Trophoblast cell (in vitro differentiated cells and primary cell): Measurements from ENCODE around the gene IL1RAP.

Source experiments
- DNase-seq, 2 donors: peaks; one replicate each; pipeline ENCODE4 v3.0.0-alpha.2; 2016
- H2AFZ ChIP-seq: 2 replicates; pipeline ENCODE4 v1.6.1; 2013; ENCODE audit warnings: low read length, moderate library complexity, mild to moderate bottlenecking; ENCODE audit not compliant: insufficient read depth, poor library complexity
- H2AK5ac ChIP-seq: 2 replicates; pipeline ENCODE4 v1.6.1; 2013; ENCODE audit warnings: mild to moderate bottlenecking, low read length
- H2BK120ac ChIP-seq: 2 replicates; pipeline ENCODE4 v1.6.1; 2013; ENCODE audit warnings: low read length, mild to moderate bottlenecking, moderate library complexity; ENCODE audit not compliant: insufficient read depth, poor library complexity
- H2BK12ac ChIP-seq: 2 replicates; pipeline ENCODE4 v1.6.1; 2013; ENCODE audit warnings: mild to moderate bottlenecking, low read length, moderate library complexity
- H2BK5ac ChIP-seq: 2 replicates; pipeline ENCODE4 v1.6.1; 2013; ENCODE audit warnings: low read length, low read depth, moderate library complexity, mild to moderate bottlenecking; ENCODE audit not compliant: poor library complexity
- H3K14ac ChIP-seq: 2 replicates; pipeline ENCODE4 v1.6.1; 2013; ENCODE audit warnings: mild to moderate bottlenecking, low read length
- H3K18ac ChIP-seq: 2 replicates; pipeline ENCODE4 v1.6.1; 2013; ENCODE audit warnings: mild to moderate bottlenecking, low read length
- H3K23ac ChIP-seq: 2 replicates; pipeline ENCODE4 v1.6.1; 2013; ENCODE audit warnings: low read length
- H3K27ac ChIP-seq: 2 replicates; pipeline ENCODE4 v1.5.1; 2013; ENCODE audit warnings: low read depth, mild to moderate bottlenecking, inconsistent platforms, low read length, moderate library complexity
- H3K27me3 ChIP-seq: 2 replicates; pipeline ENCODE4 v1.6.1; 2013; ENCODE audit warnings: inconsistent platforms, mild to moderate bottlenecking, low read length, moderate library complexity; ENCODE audit not compliant: insufficient read depth
- H3K36me3 ChIP-seq, 2 experiments: 1 replicate in 1 of 2; 2 replicates in 1 of 2; pipeline ENCODE4 v1.6.1; 2013; ENCODE audit warnings: low read length in 2 of 2, mild to moderate bottlenecking in 2 of 2, moderate library complexity in 1 of 2; ENCODE audit not compliant: insufficient read depth in 2 of 2, control insufficient read depth in 1 of 2
- H3K4ac ChIP-seq: 2 replicates; pipeline ENCODE4 v1.6.1; 2013; ENCODE audit warnings: low read depth, mild to moderate bottlenecking, low read length, moderate library complexity
- H3K4me1 ChIP-seq, 2 experiments: 1 replicate in 1 of 2; 2 replicates in 1 of 2; pipeline ENCODE4 v1.6.1; 2013; ENCODE audit warnings: low read length in 2 of 2, mild to moderate bottlenecking in 2 of 2, moderate library complexity in 1 of 2; ENCODE audit not compliant: insufficient read depth in 2 of 2, control insufficient read depth in 1 of 2
- H3K4me2 ChIP-seq: 2 replicates; pipeline ENCODE4 v1.6.1; 2013; ENCODE audit warnings: inconsistent platforms, mild to moderate bottlenecking, low read length, moderate library complexity
- H3K4me3 ChIP-seq: 2 replicates; pipeline ENCODE4 v1.5.1; 2013; ENCODE audit warnings: mild to moderate bottlenecking, low read depth, low read length, inconsistent platforms
- H3K79me1 ChIP-seq: one replicate; pipeline ENCODE4 v1.6.1; 2013; ENCODE audit warnings: low read length
- H3K79me2 ChIP-seq: 2 replicates; pipeline ENCODE4 v1.6.1; 2013; ENCODE audit warnings: low read length, mild to moderate bottlenecking; ENCODE audit not compliant: control insufficient read depth, insufficient read depth, poor library complexity
- H3K9ac ChIP-seq: 2 replicates; pipeline ENCODE4 v1.6.1; 2013; ENCODE audit warnings: mild to moderate bottlenecking, low read length
- H3K9me3 ChIP-seq: 2 replicates; pipeline ENCODE4 v1.6.1; 2013; ENCODE audit warnings: low read depth, mild to moderate bottlenecking, control low read depth, inconsistent platforms, low read length; ENCODE audit not compliant: insufficient read depth
- H4K12ac ChIP-seq: 2 replicates; pipeline ENCODE4 v1.6.1; 2013; ENCODE audit warnings: low read depth, mild to moderate bottlenecking, low read length, moderate library complexity
- H4K8ac ChIP-seq: 2 replicates; pipeline ENCODE4 v1.6.1; 2013; ENCODE audit warnings: low read depth, mild to moderate bottlenecking, low read length, moderate library complexity
- H4K91ac ChIP-seq: one replicate; pipeline ENCODE4 v1.6.1; 2013; ENCODE audit warnings: low read depth, mild to moderate bottlenecking, low read length, moderate library complexity
- WGBS: extraction: QIAGEN DNeasy Blood & Tissue Kit; methylation state at CpG from one replicate; pipeline ENCODE4 v1.1.7; 2013; ENCODE audit warnings: missing lambda C conversion rate; ENCODE audit not compliant: insufficient read length, insufficient coverage; ENCODE audit errors: extremely low coverage; 5-methylcytosine and 5-hydroxymethylcytosine counted together

IL1RAP gene

DNA sequence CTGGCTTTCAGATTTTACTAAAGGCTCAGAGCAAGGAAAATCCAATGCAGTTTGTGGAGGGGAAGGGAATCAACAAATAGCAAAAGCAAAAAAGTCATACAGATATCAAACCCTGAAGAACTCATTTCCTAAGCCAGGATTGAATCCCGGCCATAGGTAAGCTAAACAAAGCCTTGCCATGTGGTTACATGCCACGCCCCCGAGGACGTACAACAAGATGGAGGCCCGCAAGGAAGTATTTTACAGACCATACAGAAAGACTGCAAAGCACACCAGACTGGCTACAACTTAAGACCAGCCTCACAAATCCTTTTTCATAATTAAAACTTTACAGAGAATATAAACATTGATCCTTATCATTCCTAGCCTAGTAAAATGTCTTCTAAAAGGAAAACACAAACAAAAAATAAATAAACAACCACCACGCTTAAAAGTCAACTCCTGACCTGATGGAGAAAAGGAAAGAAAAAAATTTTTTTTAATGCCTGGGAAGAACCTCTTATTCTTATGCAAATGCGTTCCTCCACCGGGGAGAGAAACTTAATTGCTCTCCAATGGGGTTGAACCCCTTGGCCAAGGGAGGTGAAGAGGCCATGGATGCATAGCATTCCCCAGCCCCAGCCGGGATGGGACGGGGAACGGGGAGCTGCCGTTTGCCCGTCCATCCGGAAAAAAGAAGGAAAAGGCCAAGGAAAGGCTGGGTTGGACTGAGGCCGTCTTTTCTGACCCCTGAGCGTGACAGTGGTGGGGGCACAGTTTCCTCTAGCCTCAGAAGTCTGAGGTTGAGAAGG lies 39.3 kb downstream of the IL1RAP start:
- H4K91ac ChIP-seq = no peak overlapping the region
- H3K4me3 ChIP-seq = no peak overlapping the region
- DNase-seq = no peak
- H3K14ac ChIP-seq = no peak overlapping the region
- H2BK120ac ChIP-seq = no peak overlapping the region
- no peak overlapping the region for H2AFZ ChIP-seq
- no peak overlapping the region for H3K4me2 ChIP-seq
- H3K27ac ChIP-seq = no peak overlapping the region
- H3K9me3 ChIP-seq = no peaks in the 10 kb centered on the region
- H3K23ac ChIP-seq = no peak overlapping the region
- H3K27me3 ChIP-seq = no peaks in the 10 kb centered on the region
- no peak overlapping the region for H2AK5ac ChIP-seq
- H4K8ac ChIP-seq = no peak overlapping the region
- no peak overlapping the region for H3K9ac ChIP-seq
- H3K36me3 ChIP-seq = peaks cover 0 to 2% of the 10 kb centered on the region in 2 experiments
- no peaks in the 10 kb centered on the region for H3K79me1 ChIP-seq
- H3K4ac ChIP-seq = no peak overlapping the region
- H2BK5ac ChIP-seq = no peak overlapping the region
- no CpG with 5 or more reads among the region's 16 CpGs for WGBS
- no peaks in the 10 kb centered on the region for H3K4me1 ChIP-seq
- no peak overlapping the region for H2BK12ac ChIP-seq
- no peak overlapping the region for H3K18ac ChIP-seq
- H3K79me2 ChIP-seq = no peaks in the 10 kb centered on the region
- H4K12ac ChIP-seq = no peak overlapping the region

DNA sequence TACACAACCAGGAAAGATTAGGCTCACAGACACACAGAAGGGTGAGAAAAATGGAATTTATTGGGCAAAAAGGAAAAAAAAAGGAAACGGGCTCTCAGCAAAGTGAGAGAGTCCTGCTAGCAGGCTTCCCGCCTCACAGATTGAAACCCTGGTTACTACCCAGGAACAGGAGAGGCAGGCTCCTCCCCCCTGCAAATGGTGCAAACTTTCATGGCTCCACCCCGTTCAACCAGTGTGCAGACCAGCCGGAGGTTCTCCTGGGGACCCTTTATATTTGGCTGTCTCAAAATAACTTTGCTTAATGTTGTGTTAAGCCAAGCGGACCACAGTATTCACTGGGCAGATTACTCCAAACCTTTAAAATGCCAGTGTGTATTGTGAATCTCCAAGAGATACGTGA lies 40.3 kb downstream of the IL1RAP start:
- Histone ChIP-seq H3K9ac (no peak overlapping the region), H3K18ac (no peak overlapping the region), H4K12ac (no peak overlapping the region), H2AK5ac (no peak overlapping the region), H3K79me2 (no peaks in the 10 kb centered on the region), H3K27ac (no peak overlapping the region), H2BK120ac (no peak overlapping the region), H2BK5ac (no peak overlapping the region), H3K9me3 (no peaks in the 10 kb centered on the region), H3K4ac (no peak overlapping the region), H3K4me2 (no peak overlapping the region), H3K36me3 (peaks cover 0 to 2% of the 10 kb centered on the region in 2 experiments), H4K8ac (no peak overlapping the region), H3K27me3 (no peaks in the 10 kb centered on the region), H3K79me1 (no peaks in the 10 kb centered on the region), H2BK12ac (no peak overlapping the region), H3K23ac (no peak overlapping the region), H3K4me1 (no peaks in the 10 kb centered on the region), H3K4me3 (no peak overlapping the region), H4K91ac (no peak overlapping the region), H2AFZ (no peak overlapping the region), H3K14ac (no peak overlapping the region)
- DNase-seq = no peak
- no CpG with 5 or more reads among the region's 6 CpGs for WGBS

DNA sequence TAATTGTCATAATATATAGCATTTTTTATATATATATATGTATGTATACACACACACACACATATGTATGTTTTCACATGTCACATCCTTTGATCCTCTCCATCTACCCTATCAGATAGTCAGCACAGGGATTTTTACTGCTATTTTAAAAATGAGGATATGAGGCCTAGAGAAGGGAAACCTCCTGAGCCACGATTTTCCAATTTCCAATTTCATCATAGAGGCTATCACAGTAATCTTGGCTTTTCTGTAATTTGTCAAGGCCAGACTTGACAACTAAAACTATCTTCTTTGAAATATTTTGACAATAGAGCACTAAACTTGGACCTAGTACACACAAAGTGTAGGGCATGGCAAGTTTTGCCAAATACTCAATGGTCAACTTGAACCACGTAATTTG lies 42.5 kb downstream of the IL1RAP start:
- no peak for DNase-seq
- H3K27me3 ChIP-seq = no peaks in the 10 kb centered on the region
- no peak overlapping the region for H2BK120ac ChIP-seq
- peaks cover 0 to 2% of the 10 kb centered on the region in 2 experiments for H3K36me3 ChIP-seq
- H3K4me2 ChIP-seq = no peak overlapping the region
- H3K4ac ChIP-seq = no peak overlapping the region
- H3K9me3 ChIP-seq = no peaks in the 10 kb centered on the region
- H3K79me1 ChIP-seq = no peaks in the 10 kb centered on the region
- H3K18ac ChIP-seq = no peak overlapping the region
- no peak overlapping the region for H3K14ac ChIP-seq
- no peaks in the 10 kb centered on the region for H3K79me2 ChIP-seq
- no peak overlapping the region for H3K27ac ChIP-seq
- H4K8ac ChIP-seq = no peak overlapping the region
- H3K4me1 ChIP-seq = peaks cover 0 to 4% of the 10 kb centered on the region in 2 experiments
- H3K4me3 ChIP-seq = no peak overlapping the region
- H2AFZ ChIP-seq = no peak overlapping the region
- H3K9ac ChIP-seq = no peak overlapping the region
- H3K23ac ChIP-seq = no peak overlapping the region
- no peak overlapping the region for H4K91ac ChIP-seq
- H2AK5ac ChIP-seq = no peak overlapping the region
- no peak overlapping the region for H2BK12ac ChIP-seq
- H2BK5ac ChIP-seq = no peak overlapping the region
- no CpG with 5 or more reads among the region's 2 CpGs for WGBS
- no peak overlapping the region for H4K12ac ChIP-seq

- no peak overlapping the region for H2BK120ac ChIP-seq
- no peak for DNase-seq
- H3K4me2 ChIP-seq = no peak overlapping the region
Measured at GRCh38 chr3:190557296-190557695, 43.4 kb downstream of the IL1RAP start.

More at GRCh38 chr3:190557296-190557695, 43.4 kb downstream of the IL1RAP start:
- no peaks in the 10 kb centered on the region for H3K79me1 ChIP-seq
- no peak overlapping the region for H3K23ac ChIP-seq
- H3K4ac ChIP-seq = no peak overlapping the region
- no peak overlapping the region for H3K14ac ChIP-seq
- H3K36me3 ChIP-seq = peaks cover 0 to 2% of the 10 kb centered on the region in 2 experiments
- H2BK12ac ChIP-seq = no peak overlapping the region
- no peak overlapping the region for H3K27ac ChIP-seq
- H3K9me3 ChIP-seq = no peaks in the 10 kb centered on the region
- H4K91ac ChIP-seq = no peak overlapping the region
- no peak overlapping the region for H2BK5ac ChIP-seq
- no peak overlapping the region for H2AFZ ChIP-seq
- H3K79me2 ChIP-seq = no peaks in the 10 kb centered on the region
- peaks cover 0 to 4% of the 10 kb centered on the region in 2 experiments for H3K4me1 ChIP-seq
- no peak overlapping the region for H4K8ac ChIP-seq
- no peak overlapping the region for H3K9ac ChIP-seq
- H4K12ac ChIP-seq = no peak overlapping the region
- no peak overlapping the region for H3K18ac ChIP-seq
- H3K4me3 ChIP-seq = no peak overlapping the region
- H3K27me3 ChIP-seq = no peaks in the 10 kb centered on the region
- no peak overlapping the region for H2AK5ac ChIP-seq
